SK-N-SH treated with all-trans-retinoic acid at 6 μM for 48 hours (cell line): Measurements from ENCODE around the gene KIFBP.

Experiments
- CREB5 ChIP-seq: fragments of 250-450 bp; sonication (Bioruptor Pico); IDR thresholded peaks from 2 replicates; pipeline ENCODE4 v1.5.1; 2020; ENCODE audit warnings: low read depth, mild to moderate bottlenecking, moderate library complexity
- PATZ1 ChIP-seq: fragments of 250-450 bp; sonication (Bioruptor Pico); IDR thresholded peaks from 2 replicates; pipeline ENCODE4 v1.8.0; 2020; ENCODE audit warnings: mild to moderate bottlenecking, moderate library complexity, borderline replicate concordance
- ZFP3 ChIP-seq: fragments of 250-450 bp; sonication (Bioruptor Pico); IDR thresholded peaks from 2 replicates; pipeline ENCODE4 v1.5.0; 2020; ENCODE audit warnings: mild to moderate bottlenecking, moderate library complexity
- ZFP30 ChIP-seq: fragments of 450-650 bp; formaldehyde crosslinking; IDR thresholded peaks from 2 replicates; pipeline ENCODE4 v1.5.0; 2022; ENCODE audit warnings: mild to moderate bottlenecking, moderate library complexity

GRCh38 chr10:69007260-69007659 lies 18.7 kb downstream of the KIFBP start:
- TF ChIP-seq ZFP30 (no peak), ZFP3 (no peak), CREB5 (no peak), PATZ1 (no peak)
